Neural cell (in vitro differentiated cells): ENCODE data around the gene CYRIA. TPM values are rescaled to one million over a fixed set of nuclear protein-coding genes. Genes with fewer than 3 reads are reported as not detected.

Experiments used
- H2AFZ ChIP-seq: fragments of 200-600, 300-800 bp; sonication (generic), shearing (Covaris generic); 2 replicates; pipeline ENCODE4 v1.6.0; 2014; ENCODE audit warnings: low read depth, mild to moderate bottlenecking, antibody characterized with exemption, low read length, moderate library complexity
- H3F3A ChIP-seq: fragments of 200-600 bp; shearing (Covaris generic); 2 replicates; pipeline ENCODE4 v1.6.1; 2016; ENCODE audit warnings: mild to moderate bottlenecking, moderate library complexity, mixed read lengths, antibody characterized with exemption, low read length; ENCODE audit not compliant: insufficient read depth, poor library complexity, severe bottlenecking
- H3K27ac ChIP-seq: fragments of 200-600, 300-800 bp; sonication (generic), shearing (Covaris generic); 2 replicates; pipeline ENCODE4 v1.5.1; 2014; ENCODE audit warnings: mild to moderate bottlenecking, low read length, moderate library complexity
- H3K27me3 ChIP-seq: fragments of 300-800, 200-600 bp; sonication (generic), shearing (Covaris generic); 2 replicates; pipeline ENCODE4 v1.6.0; 2014; ENCODE audit warnings: mild to moderate bottlenecking, low read depth, low read length, moderate library complexity; ENCODE audit not compliant: insufficient read depth
- H3K36me3 ChIP-seq: fragments of 300-800, 200-600 bp; sonication (generic), shearing (Covaris generic); 2 replicates; pipeline ENCODE4 v1.5.1; 2014; ENCODE audit warnings: mild to moderate bottlenecking, antibody characterized with exemption, low read length, moderate library complexity; ENCODE audit not compliant: insufficient read depth
- H3K4me2 ChIP-seq: fragments of 300-800, 200-600 bp; sonication (generic), shearing (Covaris generic); 2 replicates; pipeline ENCODE4 v1.6.0; 2014; ENCODE audit warnings: mild to moderate bottlenecking, low read length
- H3K4me3 ChIP-seq: fragments of 300-800, 200-600 bp; sonication (generic), shearing (Covaris generic); 2 replicates; pipeline ENCODE4 v1.5.1; 2014; ENCODE audit warnings: mild to moderate bottlenecking, low read length, moderate library complexity
- H3K79me2 ChIP-seq: fragments of 200-600 bp; shearing (Covaris generic); replicated peaks from 2 replicates; pipeline ENCODE4 v1.6.0; 2014; ENCODE audit warnings: mild to moderate bottlenecking, low read length, moderate library complexity; ENCODE audit not compliant: insufficient read depth
- H3K9ac ChIP-seq: fragments of 300-800, 200-600 bp; sonication (generic), shearing (Covaris generic); 2 replicates; pipeline ENCODE4 v1.6.1; 2016; ENCODE audit warnings: mild to moderate bottlenecking, low read length, mixed read lengths
- H3K9me2 ChIP-seq: fragments of 200-600 bp; shearing (Covaris generic); 2 replicates; pipeline ENCODE4 v1.6.1; 2016; ENCODE audit warnings: mild to moderate bottlenecking, low read length, mixed read lengths; ENCODE audit not compliant: insufficient read depth
- H3K9me3 ChIP-seq: fragments of 200-600, 300-800 bp; sonication (generic), shearing (Covaris generic); 2 replicates; pipeline ENCODE4 v1.6.1; 2016; ENCODE audit warnings: mild to moderate bottlenecking, mixed run types, low read length, moderate library complexity, mixed read lengths
- H4K20me1 ChIP-seq: fragments of 200-600 bp; shearing (Covaris generic); 2 replicates; pipeline ENCODE4 v1.6.1; 2016; ENCODE audit warnings: mild to moderate bottlenecking, mixed run types; ENCODE audit not compliant: insufficient read depth
- CTCF ChIP-seq: fragments of 450-650 bp; IDR thresholded peaks from 2 replicates; pipeline ENCODE4 v1.5.1; 2014; ENCODE audit warnings: antibody characterized with exemption, mild to moderate bottlenecking, moderate library complexity; ENCODE audit not compliant: poor library complexity, severe bottlenecking
- EP300 ChIP-seq: fragments of 450-650 bp; conservative IDR thresholded peaks from 2 replicates; pipeline ENCODE4 v1.6.1; 2014; ENCODE audit warnings: antibody characterized with exemption, mild to moderate bottlenecking, moderate library complexity; ENCODE audit not compliant: poor library complexity, severe bottlenecking
- EZH2 ChIP-seq: fragments of 200-600, 300-800 bp; shearing (Covaris generic), sonication (generic); IDR thresholded peaks from 2 replicates; pipeline ENCODE4 v1.6.1; 2014; ENCODE audit warnings: antibody characterized with exemption, low read length, borderline replicate concordance, mild to moderate bottlenecking; ENCODE audit not compliant: insufficient read depth, poor library complexity, severe bottlenecking
- MXI1 ChIP-seq: fragments of 450-650 bp; conservative IDR thresholded peaks from 2 replicates; pipeline ENCODE4 v1.6.1; 2014; ENCODE audit warnings: antibody characterized with exemption, mild to moderate bottlenecking; ENCODE audit not compliant: poor library complexity, severe bottlenecking
- POLR2AphosphoS5 ChIP-seq: IDR thresholded peaks from 2 replicates; pipeline ENCODE4 v1.6.1; 2012
- RAD21 ChIP-seq: fragments of 450-650 bp; conservative IDR thresholded peaks from 2 replicates; pipeline ENCODE4 v1.6.1; 2014; ENCODE audit warnings: antibody characterized with exemption, mild to moderate bottlenecking, moderate library complexity
- REST ChIP-seq: IDR thresholded peaks from 2 replicates; pipeline ENCODE4 v1.6.1; 2012; ENCODE audit warnings: borderline replicate concordance
- SMC3 ChIP-seq: fragments of 450-650 bp; conservative IDR thresholded peaks from 2 replicates; pipeline ENCODE4 v1.6.1; 2014; ENCODE audit warnings: antibody characterized with exemption, mild to moderate bottlenecking, moderate library complexity; ENCODE audit not compliant: poor library complexity
- TAF1 ChIP-seq: IDR thresholded peaks from 2 replicates; pipeline ENCODE4 v1.6.1; 2012; ENCODE audit warnings: low read depth
- polyA plus RNA-seq: library from polyadenylated mRNA; depleted of rRNA; stranded (reverse); fragments of >200 nt; gene quantifications from 2 replicates; pipeline ENCODE4 v1.2.3, GENCODE V29; 2014

Gene CYRIA
- polyA plus RNA-seq, 1 donor from 2014 or later: 67.0 TPM

- Histone ChIP-seq H3K27ac (no peak overlapping the region), H3K4me3 (no peak overlapping the region), H3K27me3 (no peaks in the 10 kb centered on the region), H3F3A (no peaks in the 10 kb centered on the region), H3K9me2 (no peaks in the 10 kb centered on the region), H3K9me3 (no peaks in the 10 kb centered on the region), H3K4me2 (no peak overlapping the region), H2AFZ (no peak overlapping the region), H3K36me3 (no peaks in the 10 kb centered on the region), H3K79me2 (no peaks in the 10 kb centered on the region), H4K20me1 (no peaks in the 10 kb centered on the region), H3K9ac (no peak overlapping the region)
- TF ChIP-seq SMC3 (no peak), MXI1 (no peak), RAD21 (no peak), EP300 (no peak), POLR2AphosphoS5 (no peak), CTCF (no peak), EZH2 (no peak), REST (no peak), TAF1 (no peak)
Measured at GRCh38 chr2:16707014-16707623, 41.5 kb upstream of the CYRIA start.

GRCh38 chr2:16700551-16701259, 35.1 kb upstream of the CYRIA start:
- no peaks in the 10 kb centered on the region for H3K36me3 ChIP-seq
- H3K9me3 ChIP-seq: peaks cover 5% of the 10 kb centered on the region
- H3K9ac ChIP-seq: no peak overlapping the region
- no peaks in the 10 kb centered on the region for H4K20me1 ChIP-seq
- H2AFZ ChIP-seq: no peak overlapping the region
- no peak overlapping the region for H3K4me2 ChIP-seq
- no peaks in the 10 kb centered on the region for H3K79me2 ChIP-seq
- TF ChIP-seq POLR2AphosphoS5: no peak
- TF ChIP-seq TAF1: no peak
- TF ChIP-seq MXI1: no peak
- no peak for TF ChIP-seq CTCF
- TF ChIP-seq SMC3: no peak
- no peak for TF ChIP-seq RAD21
- TF ChIP-seq EZH2: no peak
- no peak for TF ChIP-seq EP300
- TF ChIP-seq REST: no peak
- no peak overlapping the region for H3K4me3 ChIP-seq
- H3F3A ChIP-seq: no peaks in the 10 kb centered on the region
- H3K27me3 ChIP-seq: no peaks in the 10 kb centered on the region
- no peaks in the 10 kb centered on the region for H3K9me2 ChIP-seq
- no peak overlapping the region for H3K27ac ChIP-seq
